Measurements from ENCODE around the gene PPIC.
"Not testable (repeated sequence)": the region's sequence is repeated elsewhere in the genome, so short reads cannot be mapped to it uniquely, and the experiment has no call there.

Gene PPIC

GRCh38 chr5:123007754-123008153 is 28.8 kb downstream of the PPIC start:
- DNase-seq (ENCODE audit: low read depth): no peak

- DNase-seq (ENCODE audit: low read depth): no peak
These were observed 29.3 kb downstream of the PPIC start for GRCh38 chr5:123007182-123007581.

DNA sequence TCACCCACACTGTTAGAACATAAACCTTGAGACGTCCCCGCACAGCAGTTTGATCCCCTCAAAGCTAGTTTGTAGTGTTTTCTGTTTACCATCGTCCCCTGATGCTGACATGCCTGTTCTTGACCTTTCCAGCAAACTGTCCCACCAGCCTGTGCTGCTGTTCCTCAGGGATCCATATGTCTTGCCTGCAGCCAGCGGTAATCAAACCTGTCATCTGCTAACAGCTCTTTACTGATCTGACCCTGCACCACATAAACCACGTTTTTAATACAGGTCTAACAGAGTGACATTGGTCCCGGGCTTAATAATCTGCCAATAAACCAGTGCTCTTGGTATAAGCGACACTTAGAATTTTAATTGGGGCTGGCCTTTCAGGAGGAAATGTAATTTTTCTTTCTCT is 34.7 kb downstream of the PPIC start:
- DNase-seq (ENCODE audit: low read depth): no peak

DNA sequence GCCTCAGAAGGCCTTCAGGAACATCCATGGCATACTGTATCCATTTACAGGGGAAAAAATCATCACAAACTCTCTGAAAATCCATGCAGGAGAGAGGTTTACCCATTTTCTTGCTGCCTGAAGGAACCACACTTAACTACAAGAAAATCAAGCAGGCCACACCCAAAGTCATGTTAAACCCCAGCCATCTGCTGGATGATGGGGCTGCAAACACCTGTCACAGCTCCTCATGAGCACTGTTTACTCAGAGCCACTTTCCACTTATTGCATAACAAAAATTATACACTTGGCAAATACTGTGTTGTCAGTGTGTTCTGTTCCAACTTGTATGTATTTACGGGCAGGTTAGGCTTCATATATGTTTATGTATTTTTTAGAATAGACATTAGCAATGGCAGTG is 35.8 kb downstream of the PPIC start:
- DNase-seq (ENCODE audit: low read depth): no peak

DNA sequence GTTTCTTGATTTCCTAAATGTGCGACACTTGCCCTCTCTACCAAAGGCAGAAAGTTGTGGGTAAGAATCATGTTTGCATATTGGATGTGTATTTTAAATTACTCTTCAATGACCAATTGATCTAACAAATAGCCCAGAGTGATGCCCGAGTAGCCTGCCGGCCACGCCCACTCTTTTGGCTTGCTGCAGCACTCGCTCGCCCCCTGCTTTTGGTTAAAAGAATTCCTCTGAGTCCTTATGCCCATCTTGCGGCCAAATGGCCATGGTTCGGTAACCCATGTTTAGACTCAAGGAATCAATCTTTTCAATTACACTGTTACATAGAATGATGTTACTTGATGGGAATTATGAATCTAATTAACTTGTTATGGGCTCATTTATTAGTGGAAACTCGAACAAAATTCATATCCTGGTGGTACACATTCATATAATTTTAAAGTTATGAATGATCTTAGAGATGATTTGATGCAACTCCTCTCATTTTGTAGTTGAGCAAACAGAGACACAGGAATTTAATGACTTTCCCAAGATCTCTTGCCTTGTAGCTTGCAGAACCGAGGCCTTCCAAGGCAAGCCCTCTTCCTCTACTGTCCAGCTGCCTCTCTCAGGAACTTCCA is 36.5 kb downstream of the PPIC start:
- no peak for DNase-seq (ENCODE audit: low read depth)

DNA sequence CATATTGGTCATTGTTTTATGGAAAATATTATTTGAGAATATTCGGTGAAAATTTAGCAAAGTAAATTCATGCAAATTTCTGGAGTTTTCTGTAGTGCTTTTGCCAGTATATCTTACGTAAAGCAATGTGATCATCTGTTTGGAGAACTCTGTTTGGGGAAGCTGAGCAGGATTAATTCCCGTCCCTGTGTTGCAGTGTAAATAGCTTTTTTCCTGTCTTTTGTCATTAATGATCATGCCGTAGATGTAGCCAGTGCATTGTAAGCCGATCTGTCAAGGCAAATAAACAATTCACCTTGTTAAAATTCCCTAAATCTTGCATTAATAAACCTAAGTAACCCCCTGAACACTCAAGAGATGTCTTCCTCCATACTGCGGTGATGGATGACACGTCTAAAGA is 39.2 kb downstream of the PPIC start:
- DNase-seq (ENCODE audit: low read depth): no peak

- DNase-seq (ENCODE audit: low read depth): no peak
These were observed 40.4 kb downstream of the PPIC start for GRCh38 chr5:122996091-122996490.

DNA sequence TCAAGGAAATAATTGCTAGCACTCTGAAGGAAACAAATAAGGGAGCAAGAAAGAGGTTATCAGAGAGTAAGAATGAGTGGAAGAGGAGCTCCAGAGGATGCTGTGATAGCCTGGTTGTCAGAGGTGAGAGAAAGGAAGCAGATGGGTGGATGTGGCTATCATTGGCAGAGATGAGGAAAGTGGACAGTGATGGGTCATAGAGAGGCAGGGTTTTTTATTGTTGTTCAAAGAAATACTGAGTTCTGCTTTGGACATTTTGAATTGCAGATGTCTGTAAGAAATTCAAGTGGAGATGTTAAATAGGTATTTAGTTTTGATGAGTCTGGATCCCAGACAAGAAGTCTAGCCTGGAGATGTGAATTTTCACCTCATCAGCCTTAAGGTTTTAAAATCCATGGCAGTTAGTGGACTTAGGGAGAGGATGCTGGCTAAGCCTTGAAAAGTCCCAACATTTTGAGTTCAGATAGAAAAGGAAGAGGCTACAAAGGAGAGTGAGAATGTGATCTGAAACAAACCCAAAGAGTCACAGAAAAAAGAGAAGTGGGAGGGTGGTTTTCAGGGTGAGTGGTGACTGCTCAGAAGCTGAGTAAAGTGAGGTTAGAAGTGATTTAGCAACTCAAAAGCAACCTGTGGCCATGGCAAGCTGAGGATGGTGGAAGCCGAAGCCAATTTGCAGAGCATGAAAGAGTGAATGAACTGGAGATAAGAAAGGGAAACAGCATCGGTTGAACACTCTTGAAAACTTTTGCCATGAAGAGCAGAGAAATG is 50.4 kb downstream of the PPIC start:
- DNase-seq (ENCODE audit: low read depth): no peak

DNA sequence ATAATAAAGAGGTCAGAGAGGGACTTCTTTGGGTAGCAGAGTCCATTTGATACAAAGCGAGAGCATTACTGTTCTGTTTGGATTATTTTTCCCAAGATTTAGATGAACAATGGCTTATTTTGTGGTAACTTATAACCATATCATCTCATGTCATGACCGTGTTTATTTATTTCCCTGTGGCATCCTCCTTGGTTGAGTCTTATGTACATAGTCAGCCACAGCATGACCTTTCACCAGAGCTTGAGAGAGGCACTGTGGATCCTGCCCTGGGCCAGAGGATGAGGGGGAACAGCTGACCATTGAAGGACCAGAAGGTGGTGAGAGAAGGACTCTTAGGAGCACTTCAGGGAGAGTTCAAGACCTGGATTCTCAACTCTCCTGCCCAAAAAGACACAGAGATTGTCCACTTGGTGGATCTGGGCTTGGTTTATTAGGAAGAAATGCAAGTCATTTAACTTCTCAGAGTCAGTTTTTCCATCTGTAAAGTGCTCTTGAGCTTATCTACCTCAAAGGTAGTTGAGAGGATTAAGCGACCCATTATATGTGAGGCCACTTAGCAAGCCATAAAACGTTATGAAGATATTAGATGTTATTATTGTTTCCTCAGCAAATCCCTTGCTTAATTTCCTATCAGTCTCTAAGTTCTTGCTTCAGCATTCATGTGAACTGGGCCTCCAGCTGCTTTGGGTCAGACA is 51.4 kb downstream of the PPIC start:
- DNase-seq (ENCODE audit: low read depth): no peak

DNA sequence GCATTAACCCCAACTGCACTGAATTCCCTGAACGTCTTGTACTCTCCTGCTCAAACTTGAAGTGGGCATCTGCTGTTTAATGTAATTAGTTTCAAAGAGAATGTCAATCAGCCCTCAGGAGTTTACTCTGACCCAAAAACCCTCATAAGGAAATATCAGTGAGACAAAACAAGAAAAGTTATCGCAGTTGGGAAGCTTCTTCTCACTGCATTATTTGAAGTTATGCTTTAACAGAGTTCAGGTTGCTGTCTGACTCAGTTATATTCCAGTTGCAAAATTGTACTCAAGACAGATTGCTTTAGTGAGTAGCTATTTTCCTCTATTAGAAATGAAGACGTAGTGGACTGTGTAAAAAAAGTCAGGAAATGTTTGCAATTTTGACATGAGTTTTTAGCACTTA is 52.1 kb downstream of the PPIC start:
- no peak for DNase-seq (ENCODE audit: low read depth)

- no peak for DNase-seq (ENCODE audit: low read depth)
These were observed 54.1 kb downstream of the PPIC start for GRCh38 chr5:122982376-122982775.

- DNase-seq (ENCODE audit: low read depth): no peak
These were observed 54.7 kb downstream of the PPIC start for GRCh38 chr5:122981846-122982245.

- DNase-seq (ENCODE audit: low read depth): no peak
These were observed 57.8 kb downstream of the PPIC start for GRCh38 chr5:122978644-122979297.

DNA sequence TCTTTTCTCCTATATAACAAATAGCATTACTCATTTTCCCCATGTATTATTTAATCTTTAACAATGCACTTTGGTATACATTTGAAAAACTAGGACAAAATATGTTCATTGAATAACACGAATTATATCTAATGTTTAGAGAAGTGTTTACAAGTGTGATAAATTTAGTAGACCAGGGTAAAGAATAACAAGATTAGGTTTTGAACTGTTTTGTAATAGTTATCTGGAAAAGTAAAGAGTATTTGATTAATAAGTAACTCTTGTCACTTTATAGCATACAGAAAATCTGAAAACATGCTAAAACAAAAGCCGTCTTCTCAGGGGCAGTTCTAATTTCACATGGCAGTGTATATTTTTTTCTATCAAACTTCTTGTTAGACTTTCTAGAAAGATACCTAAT is 58.5 kb downstream of the PPIC start:
- DNase-seq (ENCODE audit: low read depth): no peak

DNA sequence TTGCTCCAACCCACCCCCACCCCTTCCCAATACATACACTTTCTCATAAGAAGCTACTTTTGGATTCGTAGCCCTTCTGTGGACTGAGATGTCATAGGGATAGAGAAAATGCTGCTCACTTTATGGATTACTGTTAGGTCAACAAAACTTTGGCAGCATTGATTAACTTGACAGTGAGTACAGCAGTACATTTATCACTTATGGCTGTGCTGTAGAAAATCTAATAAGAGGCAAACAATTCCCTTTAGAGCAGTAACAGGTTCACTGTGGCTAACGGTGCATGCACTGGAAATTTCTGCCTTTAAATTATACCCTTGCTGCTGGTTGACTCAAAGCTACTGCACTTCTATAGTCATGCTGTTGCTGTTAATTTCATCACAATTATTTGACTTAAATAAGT is 59.2 kb downstream of the PPIC start:
- DNase-seq (ENCODE audit: low read depth): no peak

DNA sequence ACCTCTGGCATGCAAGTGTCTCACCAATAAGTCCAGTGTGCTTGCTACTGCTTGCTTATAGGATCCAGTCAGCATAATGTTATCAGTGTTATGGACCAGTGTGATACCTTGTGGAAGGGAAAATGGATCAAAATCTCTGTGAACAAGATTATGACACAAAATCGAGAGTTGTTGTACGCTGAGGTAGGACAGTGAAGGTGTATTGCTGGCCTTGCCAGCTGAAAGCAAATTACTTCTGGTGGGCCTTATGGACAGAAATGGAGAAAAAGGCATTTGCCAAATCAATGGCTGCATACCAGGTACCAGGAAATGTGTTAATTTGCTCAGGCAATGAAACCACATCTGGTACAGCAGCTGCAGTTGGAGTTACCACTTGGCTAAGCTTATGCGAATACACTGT is 62.3 kb downstream of the PPIC start:
- not testable (repeated sequence) for DNase-seq (ENCODE audit: low read depth)

- DNase-seq (ENCODE audit: low read depth): not testable (repeated sequence)
These were observed 62.8 kb downstream of the PPIC start for GRCh38 chr5:122973759-122974158.
